H9 (cell line): ENCODE results near the gene PDE8A. TPM values are rescaled to one million over a fixed set of nuclear protein-coding genes. Genes with fewer than 3 reads are reported as not detected.

Experiments used
- DNase-seq: peaks from one replicate; pipeline ENCODE4 v3.0.0-alpha.2; 2017
- H2AFZ ChIP-seq: one replicate; pipeline ENCODE4 v1.6.1; 2013; ENCODE audit warnings: mild to moderate bottlenecking, low read length, control low read depth, moderate library complexity
- H2AK5ac ChIP-seq: 2 replicates; pipeline ENCODE4 v1.6.1; 2013; ENCODE audit warnings: low read length, control low read depth, mixed read lengths; ENCODE audit not compliant: insufficient read length
- H2BK120ac ChIP-seq: one replicate; pipeline ENCODE4 v1.6.1; 2013; ENCODE audit warnings: low read depth, mild to moderate bottlenecking, low read length, control low read depth, inconsistent platforms; ENCODE audit not compliant: poor library complexity, severe bottlenecking
- H2BK12ac ChIP-seq: 2 replicates; pipeline ENCODE4 v1.6.1; 2013; ENCODE audit warnings: low read length, control low read depth, mixed read lengths, low read depth; ENCODE audit not compliant: insufficient read length
- H2BK15ac ChIP-seq: 2 replicates; pipeline ENCODE4 v1.6.1; 2013; ENCODE audit warnings: low read depth, low read length, control low read depth
- H2BK20ac ChIP-seq: one replicate; pipeline ENCODE4 v1.6.1; 2013; ENCODE audit warnings: low read depth, mild to moderate bottlenecking, low read length, control low read depth, inconsistent platforms; ENCODE audit not compliant: poor library complexity, severe bottlenecking
- H2BK5ac ChIP-seq: 2 replicates; pipeline ENCODE4 v1.6.1; 2013; ENCODE audit warnings: low read length, control low read depth, mixed read lengths; ENCODE audit not compliant: insufficient read length
- H3K14ac ChIP-seq: 2 replicates; pipeline ENCODE4 v1.6.1; 2013; ENCODE audit warnings: low read length, control low read depth; ENCODE audit not compliant: insufficient read depth
- H3K18ac ChIP-seq: 2 replicates; pipeline ENCODE4 v1.6.1; 2013; ENCODE audit warnings: low read depth, mild to moderate bottlenecking, mixed read lengths, low read length, control low read depth; ENCODE audit not compliant: insufficient read length
- H3K23ac ChIP-seq: 2 replicates; pipeline ENCODE4 v1.6.1; 2013; ENCODE audit warnings: low read length, control low read depth, mixed read lengths, low read depth; ENCODE audit not compliant: insufficient read length
- H3K23me2 ChIP-seq: 2 replicates; pipeline ENCODE4 v1.6.1; 2013; ENCODE audit warnings: low read depth, mild to moderate bottlenecking, mixed read lengths, low read length, control low read depth; ENCODE audit not compliant: insufficient read length, poor library complexity, severe bottlenecking
- H3K27ac ChIP-seq: 2 replicates; pipeline ENCODE4 v1.5.1; 2013; ENCODE audit warnings: low read length, control low read depth, mixed read lengths, low read depth; ENCODE audit not compliant: insufficient read length
- H3K27me3 ChIP-seq: 2 replicates; pipeline ENCODE4 v1.6.1; 2013; ENCODE audit warnings: low read length, control low read depth, inconsistent platforms; ENCODE audit not compliant: insufficient read depth
- H3K4ac ChIP-seq: 2 replicates; pipeline ENCODE4 v1.6.1; 2013; ENCODE audit warnings: low read depth, mild to moderate bottlenecking, control low read depth, inconsistent platforms, low read length, moderate library complexity
- H3K4me1 ChIP-seq: 2 replicates; pipeline ENCODE4 v1.6.1; 2013; ENCODE audit warnings: low read length, control low read depth, inconsistent platforms; ENCODE audit not compliant: insufficient read depth
- H3K4me2 ChIP-seq: 2 replicates; pipeline ENCODE4 v1.6.1; 2013; ENCODE audit warnings: low read length, control low read depth, mixed read lengths; ENCODE audit not compliant: insufficient read length, insufficient read depth
- H3K56ac ChIP-seq: 2 replicates; pipeline ENCODE4 v1.6.1; 2013; ENCODE audit warnings: low read depth, mild to moderate bottlenecking, mixed read lengths, low read length, control low read depth; ENCODE audit not compliant: insufficient read length
- H3K79me1 ChIP-seq: 2 replicates; pipeline ENCODE4 v1.6.1; 2013; ENCODE audit warnings: low read depth, mild to moderate bottlenecking, moderate library complexity, low read length, control low read depth, inconsistent platforms; ENCODE audit not compliant: insufficient read depth, poor library complexity, severe bottlenecking
- H3K79me2 ChIP-seq: 2 replicates; pipeline ENCODE4 v1.6.1; 2013; ENCODE audit warnings: low read length, control low read depth, inconsistent platforms; ENCODE audit not compliant: insufficient read depth
- H3K9ac ChIP-seq: 2 replicates; pipeline ENCODE4 v1.6.1; 2013; ENCODE audit warnings: low read length, control low read depth, mixed read lengths; ENCODE audit not compliant: insufficient read length; ENCODE audit errors: extremely low read depth
- H3K9me3 ChIP-seq: one replicate; pipeline ENCODE4 v1.6.1; 2013; ENCODE audit warnings: low read depth, low read length, inconsistent platforms; ENCODE audit not compliant: control insufficient read depth
- H3T11ph ChIP-seq: one replicate; pipeline ENCODE4 v1.6.1; 2013; ENCODE audit warnings: mild to moderate bottlenecking, low read length, control low read depth, inconsistent platforms
- H4K20me1 ChIP-seq: one replicate; pipeline ENCODE4 v1.6.1; 2013; ENCODE audit not compliant: control insufficient read depth, insufficient read length, insufficient read depth
- H4K5ac ChIP-seq: 2 replicates; pipeline ENCODE4 v1.6.1; 2013; ENCODE audit warnings: low read depth, mild to moderate bottlenecking, mixed read lengths, low read length, control low read depth; ENCODE audit not compliant: insufficient read length
- H4K8ac ChIP-seq: replicated peaks from 2 replicates; pipeline ENCODE4 v1.6.1; 2013; ENCODE audit warnings: low read length, control low read depth, mixed read lengths, low read depth; ENCODE audit not compliant: insufficient read length
- H4K91ac ChIP-seq: 2 replicates; pipeline ENCODE4 v1.6.1; 2013; ENCODE audit warnings: low read depth, mild to moderate bottlenecking, moderate library complexity, mixed read lengths, low read length, control low read depth; ENCODE audit not compliant: insufficient read length
- H3K27ac Mint-ChIP-seq, 3 experiments: 2 replicates in 2 of 3; 3 replicates in 1 of 3; pipeline ENCODE4 v1.8.0; 2020 to 2021; ENCODE audit warnings: mixed read lengths in 3 of 3, mild to moderate bottlenecking in 1 of 3, moderate library complexity in 1 of 3
- H3K27me3 Mint-ChIP-seq: 2 replicates; pipeline ENCODE4 v1.8.0; 2021; ENCODE audit warnings: low read depth, mild to moderate bottlenecking, moderate library complexity, mixed read lengths
- H3K36me3 Mint-ChIP-seq, 3 experiments: 2 replicates in 2 of 3; 3 replicates in 1 of 3; pipeline ENCODE4 v1.8.0; 2020 to 2021; ENCODE audit warnings: low read depth in 3 of 3, mixed read lengths in 3 of 3; ENCODE audit not compliant: insufficient read depth in 1 of 3
- H3K4me1 Mint-ChIP-seq, 2 experiments: 2 replicates each; pipeline ENCODE4 v1.8.0; 2020; ENCODE audit warnings: mixed read lengths in 2 of 2
- H3K4me3 Mint-ChIP-seq, 2 experiments: 2 replicates in 1 of 2; 3 replicates in 1 of 2; pipeline ENCODE4 v1.8.0; 2020 to 2021; ENCODE audit warnings: mild to moderate bottlenecking in 2 of 2, mixed read lengths in 2 of 2, moderate library complexity in 1 of 2
- H3K9me3 Mint-ChIP-seq, 2 experiments: 2 replicates in 1 of 2; 3 replicates in 1 of 2; pipeline ENCODE4 v1.8.0; 2020; ENCODE audit warnings: mild to moderate bottlenecking in 2 of 2, mixed read lengths in 2 of 2, moderate library complexity in 1 of 2
- WGBS: extraction: QIAGEN DNeasy Blood & Tissue Kit; methylation state at CpG from one replicate; pipeline ENCODE4 v1.1.7; 2013; ENCODE audit warnings: missing lambda C conversion rate, low lambda C conversion rate, mixed read lengths; ENCODE audit not compliant: insufficient read length; ENCODE audit errors: extremely low coverage; 5-methylcytosine and 5-hydroxymethylcytosine counted together
- total RNA-seq: library from RNA; stranded (reverse); gene quantifications from 2 replicates; pipeline ENCODE4 v1.2.1, GENCODE V29; 2021
- TF ChIP-seq, protein P1 (sequence below): fragments of 200-600 bp; sonication (generic); conservative IDR thresholded peaks from 3 replicates; pipeline ENCODE4 v1.8.0; 2021; ENCODE audit warnings: antibody characterized with exemption, mild to moderate bottlenecking

Gene PDE8A
- total RNA-seq, 1 experiment from 2014 or later = 9.3 TPM

DNA sequence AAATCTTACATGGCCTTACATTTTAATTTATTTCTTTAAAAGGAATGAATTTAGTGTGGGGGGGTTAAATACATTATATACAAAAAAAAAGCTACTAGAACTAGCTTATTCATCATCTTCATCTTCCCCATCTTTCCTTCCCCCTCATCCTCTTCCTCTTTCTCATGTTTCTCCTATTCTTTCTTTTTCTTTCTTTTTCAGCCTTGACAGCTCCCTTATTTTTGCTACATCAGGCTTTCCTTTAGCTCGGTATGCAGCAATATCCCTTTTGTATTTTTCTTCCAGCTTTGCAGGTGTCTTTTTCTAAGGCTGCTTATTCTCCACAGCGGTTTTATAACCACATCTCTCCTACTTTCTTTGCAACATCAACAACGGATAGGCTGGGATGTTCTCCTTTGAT is 41.3 kb upstream of the PDE8A start:
- no peak overlapping the region for H3K18ac ChIP-seq
- no peak overlapping the region for H2AK5ac ChIP-seq
- Mint-ChIP-seq H3K4me3 (no peak overlapping the region), H3K27me3 (no peaks in the 10 kb centered on the region), H3K9me3 (no peaks in the 10 kb centered on the region; a peak in 1 of 5 replicates), H3K36me3 (no peaks in the 10 kb centered on the region), H3K27ac (no peak overlapping the region), H3K4me1 (peaks cover 3% of the 10 kb centered on the region in 2 experiments; a peak in 2 of 4 replicates)
- no peak overlapping the region for H3K23ac ChIP-seq
- H3K79me1 ChIP-seq = no peaks in the 10 kb centered on the region
- no peak overlapping the region for H3K56ac ChIP-seq
- no peak overlapping the region for H2BK15ac ChIP-seq
- TF ChIP-seq, protein P1, sequence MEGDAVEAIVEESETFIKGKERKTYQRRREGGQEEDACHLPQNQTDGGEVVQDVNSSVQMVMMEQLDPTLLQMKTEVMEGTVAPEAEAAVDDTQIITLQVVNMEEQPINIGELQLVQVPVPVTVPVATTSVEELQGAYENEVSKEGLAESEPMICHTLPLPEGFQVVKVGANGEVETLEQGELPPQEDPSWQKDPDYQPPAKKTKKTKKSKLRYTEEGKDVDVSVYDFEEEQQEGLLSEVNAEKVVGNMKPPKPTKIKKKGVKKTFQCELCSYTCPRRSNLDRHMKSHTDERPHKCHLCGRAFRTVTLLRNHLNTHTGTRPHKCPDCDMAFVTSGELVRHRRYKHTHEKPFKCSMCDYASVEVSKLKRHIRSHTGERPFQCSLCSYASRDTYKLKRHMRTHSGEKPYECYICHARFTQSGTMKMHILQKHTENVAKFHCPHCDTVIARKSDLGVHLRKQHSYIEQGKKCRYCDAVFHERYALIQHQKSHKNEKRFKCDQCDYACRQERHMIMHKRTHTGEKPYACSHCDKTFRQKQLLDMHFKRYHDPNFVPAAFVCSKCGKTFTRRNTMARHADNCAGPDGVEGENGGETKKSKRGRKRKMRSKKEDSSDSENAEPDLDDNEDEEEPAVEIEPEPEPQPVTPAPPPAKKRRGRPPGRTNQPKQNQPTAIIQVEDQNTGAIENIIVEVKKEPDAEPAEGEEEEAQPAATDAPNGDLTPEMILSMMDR = no peak
- no peak overlapping the region for H2BK120ac ChIP-seq
- H4K20me1 ChIP-seq = no peaks in the 10 kb centered on the region
- H3K9ac ChIP-seq = no peak overlapping the region
- no CpG with 5 or more reads among the region's 3 CpGs for WGBS
- H3K14ac ChIP-seq = no peak overlapping the region
- no peak overlapping the region for H3K27ac ChIP-seq
- H2BK20ac ChIP-seq = no peak overlapping the region
- no peak overlapping the region for H3T11ph ChIP-seq
- no peaks in the 10 kb centered on the region for H3K27me3 ChIP-seq
- no peak overlapping the region for H4K8ac ChIP-seq
- no peaks in the 10 kb centered on the region for H3K9me3 ChIP-seq
- H4K5ac ChIP-seq = no peak overlapping the region
- DNase-seq = no peak
- H3K23me2 ChIP-seq = no peaks in the 10 kb centered on the region
- no peak overlapping the region for H3K4ac ChIP-seq
- H4K91ac ChIP-seq = no peak overlapping the region
- H3K4me1 ChIP-seq = no peaks in the 10 kb centered on the region
- no peak overlapping the region for H3K4me2 ChIP-seq
- no peaks in the 10 kb centered on the region for H3K79me2 ChIP-seq
- H2BK5ac ChIP-seq = no peak overlapping the region
- H2BK12ac ChIP-seq = no peak overlapping the region
- H2AFZ ChIP-seq = no peak overlapping the region
